Hematopoietic multipotent progenitor cell treated with erythropoietin and hydrocortisone succinate and interleukin-3 and kit ligand, for 4 days (in vitro differentiated cells): Measurements from ENCODE around the gene PC.

Experiments used
- DNase-seq: peaks from one replicate; pipeline ENCODE4 v3.0.0-alpha.2; 2015

PC gene

GRCh38 chr11:66907751-66908630, 50.2 kb downstream of the PC start:
- no peak for DNase-seq

GRCh38 chr11:66906061-66906733, 52.0 kb downstream of the PC start:
- DNase-seq: no peak

GRCh38 chr11:66905631-66906030, 52.6 kb downstream of the PC start:
- DNase-seq: no peak

- no peak for DNase-seq
Measured at GRCh38 chr11:66904981-66905521, 53.1 kb downstream of the PC start.

- no peak for DNase-seq
Measured at GRCh38 chr11:66904561-66904960, 53.6 kb downstream of the PC start.

- no peak for DNase-seq
Measured at GRCh38 chr11:66904055-66904454, 54.1 kb downstream of the PC start.

- no peak for DNase-seq
Measured at GRCh38 chr11:66902486-66903177, 55.6 kb downstream of the PC start.

GRCh38 chr11:66901964-66902390, 56.2 kb downstream of the PC start:
- DNase-seq: no peak

- no peak for DNase-seq
Measured at GRCh38 chr11:66894141-66894540, 64.0 kb downstream of the PC start.

GRCh38 chr11:66892911-66893310, 65.3 kb downstream of the PC start:
- DNase-seq: no peak

- peak; percentile 72 for DNase-seq
Measured at GRCh38 chr11:66891851-66892660, 66.1 kb downstream of the PC start.

GRCh38 chr11:66889960-66890359, 68.2 kb downstream of the PC start:
- no peak for DNase-seq

GRCh38 chr11:66888282-66888681, 69.9 kb downstream of the PC start:
- DNase-seq: no peak

GRCh38 chr11:66887526-66887925, 70.7 kb downstream of the PC start:
- no peak for DNase-seq

GRCh38 chr11:66886671-66887221, 71.4 kb downstream of the PC start:
- no peak for DNase-seq

- no peak for DNase-seq
Measured at GRCh38 chr11:66885950-66886440, 72.2 kb downstream of the PC start.

GRCh38 chr11:66885469-66885868, 72.7 kb downstream of the PC start:
- DNase-seq: no peak

GRCh38 chr11:66884443-66884842, 73.7 kb downstream of the PC start:
- no peak for DNase-seq

- DNase-seq: peak; percentile 72
Measured at GRCh38 chr11:66883016-66883965, 74.9 kb downstream of the PC start.

- no peak for DNase-seq
Measured at GRCh38 chr11:66882561-66883015, 75.6 kb downstream of the PC start.
